ENCODE data around the gene JMJD1C.
"Not testable (repeated sequence)": the region's sequence is repeated elsewhere in the genome, so short reads cannot be mapped to it uniquely, and the experiment has no call there.

JMJD1C gene

DNA sequence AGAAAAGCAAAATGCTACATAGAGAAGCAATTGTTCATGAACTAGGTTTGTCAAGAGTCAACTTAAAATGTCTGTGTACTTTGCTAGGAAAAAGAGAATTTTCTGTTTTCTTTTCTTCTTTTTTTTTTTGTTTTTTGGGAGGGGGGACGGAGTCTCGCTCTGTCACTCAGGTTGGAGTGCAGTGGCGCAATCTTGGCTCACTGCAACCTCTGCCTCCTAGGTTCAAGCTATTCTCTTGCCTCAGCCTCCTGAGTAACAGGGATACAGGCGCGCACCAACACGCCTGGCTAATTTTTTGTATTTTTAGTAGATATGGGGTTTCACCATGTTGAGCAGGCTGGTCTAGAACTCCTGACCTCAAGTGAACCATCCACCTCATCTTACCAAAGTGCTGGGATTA lies 181.9 kb downstream of the JMJD1C start:
- not testable (repeated sequence) for FAIRE-seq

DNA sequence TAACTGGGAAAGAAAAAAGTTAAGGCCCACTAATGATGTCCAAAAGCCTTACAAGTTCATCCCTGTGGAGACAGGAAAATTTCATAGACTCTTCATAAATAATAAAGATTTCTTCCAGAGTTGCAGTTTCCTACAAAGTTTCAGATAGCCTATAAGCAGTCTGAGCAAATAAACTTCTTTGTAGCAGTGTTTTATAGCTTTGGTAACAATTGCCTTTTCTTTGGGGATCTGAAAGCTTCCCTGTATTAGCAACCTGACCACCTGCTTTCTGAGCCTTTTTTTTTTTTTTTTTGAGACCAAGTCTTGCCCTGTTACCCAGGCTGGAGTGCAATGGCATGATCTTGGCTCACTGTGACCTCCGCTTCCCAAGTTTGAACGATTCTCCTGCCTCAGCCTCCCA lies 182.7 kb downstream of the JMJD1C start:
- no peak for FAIRE-seq

DNA sequence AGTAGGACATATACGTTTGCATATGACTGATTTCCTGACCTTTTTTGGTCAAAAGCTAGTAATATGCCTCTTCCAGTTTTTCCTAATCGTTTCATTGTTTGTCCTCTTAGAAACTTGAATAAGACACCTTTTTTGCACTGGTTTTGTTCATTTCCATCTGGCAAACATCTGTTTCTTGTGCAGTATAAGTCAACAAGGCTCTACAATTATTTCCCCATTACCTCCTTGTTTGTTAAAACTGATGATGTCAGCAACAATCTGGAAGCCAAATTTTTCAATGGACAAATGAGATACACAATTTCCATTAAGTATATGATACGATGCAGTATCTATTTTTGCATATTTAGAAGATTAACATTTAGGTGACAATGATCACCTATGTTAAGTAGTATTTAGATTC lies 183.8 kb downstream of the JMJD1C start:
- no peak for FAIRE-seq

DNA sequence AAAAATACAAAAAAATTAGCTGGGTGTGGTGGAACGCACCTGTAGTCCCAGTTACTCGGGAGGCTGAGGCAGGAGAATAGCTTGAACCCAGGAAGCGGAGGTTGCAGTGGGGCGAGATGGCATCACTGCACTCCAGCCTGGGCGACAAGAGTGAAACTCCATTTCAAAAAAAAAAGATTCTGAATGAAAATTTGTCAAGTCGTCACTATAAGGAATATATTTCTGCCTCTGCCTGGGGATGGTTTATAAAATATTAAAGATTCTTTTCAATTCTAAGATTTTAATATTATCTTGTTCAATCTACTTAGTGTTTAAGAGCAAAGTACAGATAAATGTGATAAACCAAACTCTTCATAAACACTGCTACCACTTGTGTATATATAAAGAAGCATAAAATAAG lies 185.4 kb downstream of the JMJD1C start:
- no peak for FAIRE-seq

DNA sequence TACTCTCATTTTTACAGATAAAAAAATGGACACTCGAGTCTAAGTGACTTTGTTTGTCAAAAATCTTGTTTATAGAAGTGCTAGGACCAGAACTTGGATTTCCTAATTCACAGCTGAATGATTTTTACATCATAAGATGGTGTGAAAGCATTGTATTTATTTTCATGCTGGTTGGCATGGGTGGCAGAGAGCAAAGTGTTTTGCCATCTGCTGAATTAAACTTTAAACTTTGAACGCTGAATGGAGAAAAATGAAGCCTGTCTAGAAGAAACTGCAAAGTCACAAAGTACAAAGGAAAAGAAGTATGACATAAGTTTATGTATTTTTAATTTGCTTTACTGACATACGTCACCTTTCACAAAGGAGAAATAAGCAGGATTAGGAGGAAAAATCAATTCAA lies 190.7 kb downstream of the JMJD1C start:
- no peak for FAIRE-seq

DNA sequence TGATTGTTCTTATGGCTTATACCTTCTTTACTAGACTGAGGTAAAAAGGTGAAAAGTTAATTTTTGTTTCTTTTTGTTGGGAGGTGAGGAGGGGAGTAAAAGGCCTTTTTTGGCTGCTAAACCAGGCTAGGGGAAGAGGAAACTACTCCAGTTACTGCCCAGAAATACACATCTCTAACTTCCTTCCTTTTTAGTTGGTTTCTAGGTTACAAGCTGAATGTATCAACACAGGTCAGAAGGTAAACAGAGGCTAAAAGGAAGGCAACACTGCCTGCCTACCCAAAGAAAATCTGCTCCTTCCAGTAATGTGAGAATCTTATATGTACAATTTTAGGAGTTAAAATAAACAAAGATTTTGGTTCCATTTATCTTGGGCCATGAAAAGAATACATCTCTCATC lies 192.2 kb downstream of the JMJD1C start:
- no peak for FAIRE-seq

DNA sequence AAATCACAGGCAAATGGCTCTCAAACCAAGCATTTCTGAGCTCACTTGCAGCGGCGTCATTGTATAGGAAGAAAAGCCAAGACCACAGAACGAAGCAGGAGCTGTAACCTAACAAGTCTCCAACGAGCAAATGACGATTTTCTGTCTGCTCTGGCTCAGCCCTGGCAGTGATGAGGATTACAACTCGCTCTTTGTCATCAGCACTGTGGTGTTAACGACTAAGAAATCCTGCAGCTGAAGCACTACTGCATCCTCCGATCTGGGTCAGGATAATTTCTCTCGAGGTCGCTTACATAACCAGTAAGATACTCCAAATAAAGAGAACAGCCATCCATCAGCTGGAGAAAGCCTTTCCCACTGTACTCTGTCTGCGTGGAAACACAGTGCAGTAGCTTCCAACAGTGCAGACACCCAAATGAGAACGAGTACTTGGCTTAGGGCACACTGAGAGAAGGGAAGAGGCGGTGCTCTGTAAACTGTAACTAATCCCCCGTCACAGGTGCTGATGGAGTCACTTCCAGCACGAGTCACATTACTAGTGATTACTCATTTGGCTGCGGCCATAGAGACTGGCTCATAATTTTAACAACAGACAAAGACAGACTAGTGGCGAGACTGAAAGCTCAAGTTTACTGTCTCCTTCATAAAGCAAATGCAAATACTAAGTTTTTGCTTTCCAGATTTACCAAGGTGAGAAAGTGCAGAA lies 196.8 kb downstream of the JMJD1C start:
- FAIRE-seq, result no peak

DNA sequence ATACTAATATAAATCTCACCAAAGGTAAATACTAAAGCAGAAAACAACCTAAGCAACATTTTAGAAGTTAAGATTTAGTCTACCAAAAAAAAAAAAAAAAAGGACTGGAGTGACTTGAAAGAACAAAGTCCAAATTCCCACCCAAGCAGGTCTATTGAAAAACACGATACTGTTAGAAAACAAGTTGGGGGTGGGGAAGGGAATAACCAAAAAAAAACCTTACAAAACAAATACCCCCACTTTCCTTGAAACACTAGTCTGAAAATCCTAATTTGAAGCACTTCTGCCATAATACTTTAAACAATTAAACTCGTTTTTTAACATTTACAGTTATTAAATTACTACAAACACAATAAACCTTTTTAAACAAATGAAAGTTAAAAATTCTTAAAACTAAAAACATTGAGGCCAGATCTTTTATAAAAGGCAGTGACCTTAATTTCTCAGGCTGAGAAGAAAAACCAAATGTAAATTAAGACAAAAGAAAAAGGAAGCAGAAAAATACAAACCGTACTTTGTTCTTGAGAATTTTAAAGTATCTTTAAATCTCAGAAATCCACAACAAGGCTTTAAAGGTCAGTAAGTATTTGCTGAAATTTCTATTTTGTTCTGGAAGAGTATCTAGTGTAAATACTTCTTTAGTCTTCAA lies 197.5 kb downstream of the JMJD1C start:
- FAIRE-seq, result peak; percentile 93

DNA sequence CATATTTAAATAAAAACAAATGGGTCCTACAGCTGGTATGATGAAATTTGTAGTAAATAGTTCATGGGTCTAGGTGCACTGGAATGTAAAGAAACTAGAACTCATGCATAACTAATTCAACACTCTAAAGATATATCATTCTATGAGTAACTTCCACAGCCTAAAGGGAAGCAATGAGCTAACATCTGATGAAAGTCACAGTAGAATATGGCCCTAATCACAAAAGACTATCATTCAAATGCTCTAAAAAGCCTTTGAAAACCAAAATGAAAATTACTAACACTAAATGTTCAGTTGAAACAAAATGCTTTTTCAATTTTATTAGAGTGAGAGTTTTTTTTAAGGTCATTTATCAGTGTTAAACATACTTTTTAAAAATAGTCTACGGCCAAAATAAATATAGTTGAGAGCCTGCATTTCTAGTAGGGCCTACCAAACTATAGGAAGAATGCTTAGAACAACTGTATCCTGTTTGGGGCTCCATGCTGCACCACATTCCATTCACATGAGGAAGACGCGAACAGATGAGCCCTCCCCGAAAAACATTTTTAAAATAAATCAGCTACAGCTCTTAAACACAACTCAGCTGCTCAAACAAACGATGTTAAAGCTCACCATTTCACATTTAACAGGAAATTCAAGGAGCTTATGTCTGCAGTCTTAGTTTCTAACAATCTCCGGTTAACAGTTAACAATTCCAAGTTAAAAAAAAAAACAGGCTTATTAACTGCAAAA lies 198.2 kb downstream of the JMJD1C start:
- FAIRE-seq, result peak; percentile 55

DNA sequence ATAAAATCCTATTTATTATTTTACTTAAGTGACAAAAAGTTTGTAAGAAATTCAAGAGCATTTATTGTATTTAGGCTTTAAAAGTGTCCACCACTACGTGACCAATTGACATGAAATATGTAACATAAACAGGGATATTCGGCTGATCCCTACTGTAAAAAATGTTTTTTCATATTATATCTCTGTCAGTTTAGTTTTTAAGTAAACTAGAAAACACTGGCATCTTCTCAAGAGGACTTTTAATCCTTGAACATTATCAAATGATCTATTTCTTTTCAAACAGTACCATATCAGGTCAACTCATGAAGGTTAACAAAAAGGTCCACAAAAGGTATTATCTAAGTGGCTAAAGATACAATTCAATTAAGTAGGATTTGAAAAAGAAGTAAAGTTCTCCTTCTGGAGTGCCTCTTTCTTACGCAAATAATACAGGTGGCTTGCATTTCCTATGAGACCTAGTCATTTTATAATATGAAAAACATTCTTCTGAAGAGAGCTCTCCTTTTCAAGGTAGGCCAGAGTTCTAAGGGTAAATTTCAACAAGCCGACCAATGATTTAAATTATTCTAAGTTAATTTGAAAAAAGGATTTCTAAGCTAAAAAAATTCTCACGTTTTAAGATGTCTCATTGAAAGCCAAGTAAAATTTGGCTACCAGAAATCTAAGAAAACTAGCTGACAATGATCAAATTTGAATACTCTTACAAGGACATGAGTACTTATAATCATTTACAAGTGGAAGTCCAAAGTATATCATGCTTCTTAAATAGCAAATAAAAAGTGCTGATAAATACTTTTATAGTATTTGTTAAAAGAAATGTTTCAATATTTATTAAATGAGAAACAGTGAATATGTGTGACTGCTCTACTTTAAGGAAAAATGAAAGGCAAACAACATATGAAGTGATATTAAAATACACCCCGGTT lies 199.1 kb downstream of the JMJD1C start:
- FAIRE-seq, result peak; percentile 87

DNA sequence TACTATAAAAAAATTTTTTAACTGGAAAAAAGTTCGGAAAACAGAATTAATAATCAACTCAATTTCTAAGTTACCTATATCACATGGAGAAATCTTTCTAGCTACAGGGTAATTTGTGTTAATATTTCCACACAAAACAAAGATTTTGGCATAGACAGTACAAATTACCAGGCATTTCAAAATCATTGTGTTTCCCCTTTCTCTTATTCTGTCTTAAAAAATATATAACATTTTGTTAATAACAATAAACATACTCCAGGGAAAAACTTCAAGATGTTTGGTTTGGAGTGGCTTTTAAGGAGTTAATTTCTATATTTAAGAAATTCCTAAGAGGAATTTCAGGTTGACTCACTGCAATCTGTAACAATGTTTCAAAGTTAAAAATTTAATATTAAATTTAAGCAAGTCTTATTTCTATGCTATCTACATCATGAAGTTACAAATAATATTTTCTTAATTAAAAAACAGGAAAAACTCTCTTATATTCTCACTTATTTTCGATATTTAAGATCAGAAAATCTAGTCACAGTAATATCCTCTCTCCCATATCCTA lies 200.0 kb downstream of the JMJD1C start:
- peak; percentile 64 for FAIRE-seq

DNA sequence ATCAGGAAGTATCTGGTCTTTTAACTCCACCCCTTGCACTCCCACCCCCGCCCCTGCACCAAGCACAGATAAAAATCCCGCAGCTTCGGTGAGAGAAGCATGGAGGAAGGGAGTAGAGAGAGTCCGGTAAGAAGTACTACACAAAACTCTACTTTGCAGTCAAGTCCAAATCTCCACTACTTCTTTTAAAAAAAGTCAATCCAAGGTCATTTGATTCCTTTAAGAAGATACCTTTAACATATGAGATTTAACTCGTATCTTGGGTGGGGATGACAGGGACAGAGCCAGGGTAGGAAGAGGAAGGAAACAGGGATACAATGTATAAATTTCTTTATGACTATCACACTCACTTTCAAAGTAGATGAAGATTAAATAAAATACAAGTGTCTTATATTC lies 200.6 kb downstream of the JMJD1C start:
- no peak for FAIRE-seq

DNA sequence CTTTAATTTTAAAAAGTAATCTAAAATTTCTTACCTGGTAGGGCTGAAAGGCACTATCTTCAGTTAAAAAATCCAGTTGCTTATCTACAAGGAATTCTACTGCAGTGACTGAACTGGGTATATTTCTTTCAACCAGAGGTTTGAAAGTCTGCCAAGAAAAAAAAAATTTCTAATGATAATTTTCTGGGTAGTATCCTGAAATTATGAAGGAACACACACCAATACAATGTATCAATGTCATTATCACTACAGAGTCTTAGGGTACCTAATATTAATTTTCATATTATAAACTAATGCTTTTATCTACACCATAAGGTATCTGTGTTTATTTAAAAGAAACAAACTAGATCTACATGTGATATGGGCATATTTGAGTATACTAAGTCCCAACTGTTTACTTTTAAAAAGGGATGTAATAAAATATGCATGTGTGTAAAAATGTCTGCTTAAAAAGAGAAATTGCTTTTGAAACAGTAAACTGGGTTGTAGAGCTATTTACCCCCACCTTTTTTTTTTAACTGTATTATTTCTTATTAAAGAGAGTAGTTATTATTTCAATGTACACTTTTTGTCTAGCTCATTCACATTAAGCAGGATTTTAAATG lies 201.1 kb downstream of the JMJD1C start:
- peak; percentile 60 for FAIRE-seq

DNA sequence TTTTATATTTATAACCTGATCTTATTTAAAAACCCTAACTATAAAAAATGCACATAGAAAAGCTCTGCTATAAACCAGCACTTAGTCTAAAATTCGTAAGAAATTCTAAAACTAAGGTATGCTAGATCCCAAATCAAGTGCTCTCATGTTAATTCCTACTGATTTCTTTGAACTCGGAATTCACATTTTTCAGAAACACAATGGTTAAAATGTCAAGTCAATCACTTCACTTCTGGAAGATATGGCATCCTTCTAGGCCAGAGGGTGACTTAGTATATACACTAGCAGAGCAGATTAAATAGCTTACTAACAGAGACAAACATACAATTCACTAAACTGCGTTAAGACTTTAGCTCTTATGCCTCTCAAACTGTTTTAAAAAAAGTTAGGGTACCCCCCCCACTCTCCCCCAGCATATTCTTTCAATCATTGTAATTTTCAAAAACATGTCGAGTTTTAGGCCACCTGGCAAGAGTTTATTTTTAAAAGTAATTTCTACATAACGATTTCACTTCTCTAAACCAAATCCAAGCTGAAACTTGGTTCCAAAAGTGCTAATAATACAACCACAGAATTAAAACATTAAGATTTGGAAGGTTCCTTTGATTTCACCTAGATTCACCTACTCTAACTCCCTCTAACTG lies 203.2 kb downstream of the JMJD1C start:
- FAIRE-seq, result no peak

DNA sequence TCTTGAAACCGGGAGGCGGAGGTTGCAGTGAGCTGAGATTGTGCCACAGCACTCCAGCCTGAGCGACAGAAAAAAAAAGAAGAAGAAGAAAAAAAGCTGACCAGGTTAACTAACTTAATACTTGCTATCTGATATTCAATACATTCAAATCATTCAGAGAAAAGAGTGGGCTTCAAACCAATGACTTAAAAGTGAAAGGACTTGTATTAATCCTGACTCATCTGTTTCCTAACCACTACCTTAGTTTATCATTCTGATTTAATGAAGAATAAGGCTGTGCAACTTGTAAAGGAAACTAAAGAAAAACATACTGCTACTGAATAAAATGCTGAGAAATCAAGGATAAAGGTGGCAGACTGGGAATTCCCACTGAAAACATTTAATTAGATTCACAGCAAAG lies 204.3 kb downstream of the JMJD1C start:
- no peak for FAIRE-seq

DNA sequence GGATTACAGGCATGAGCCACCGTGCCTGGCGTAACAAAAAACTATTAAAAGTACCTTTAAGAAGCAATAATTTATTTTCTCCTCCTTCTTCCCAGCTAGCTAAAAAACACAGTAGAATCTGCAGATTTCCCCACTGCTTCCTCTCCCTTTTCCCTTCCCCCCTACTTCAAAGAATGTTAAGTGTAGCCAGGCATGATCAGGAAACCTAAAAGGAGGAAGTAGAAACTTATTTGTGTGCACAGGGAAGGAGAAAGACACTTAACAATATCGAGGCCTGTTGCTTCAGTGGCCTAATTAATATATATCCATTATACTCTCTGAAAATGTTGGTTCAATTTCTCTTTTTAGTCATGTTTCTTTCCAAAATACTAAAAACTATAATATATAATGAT lies 204.9 kb downstream of the JMJD1C start:
- no peak for FAIRE-seq

DNA sequence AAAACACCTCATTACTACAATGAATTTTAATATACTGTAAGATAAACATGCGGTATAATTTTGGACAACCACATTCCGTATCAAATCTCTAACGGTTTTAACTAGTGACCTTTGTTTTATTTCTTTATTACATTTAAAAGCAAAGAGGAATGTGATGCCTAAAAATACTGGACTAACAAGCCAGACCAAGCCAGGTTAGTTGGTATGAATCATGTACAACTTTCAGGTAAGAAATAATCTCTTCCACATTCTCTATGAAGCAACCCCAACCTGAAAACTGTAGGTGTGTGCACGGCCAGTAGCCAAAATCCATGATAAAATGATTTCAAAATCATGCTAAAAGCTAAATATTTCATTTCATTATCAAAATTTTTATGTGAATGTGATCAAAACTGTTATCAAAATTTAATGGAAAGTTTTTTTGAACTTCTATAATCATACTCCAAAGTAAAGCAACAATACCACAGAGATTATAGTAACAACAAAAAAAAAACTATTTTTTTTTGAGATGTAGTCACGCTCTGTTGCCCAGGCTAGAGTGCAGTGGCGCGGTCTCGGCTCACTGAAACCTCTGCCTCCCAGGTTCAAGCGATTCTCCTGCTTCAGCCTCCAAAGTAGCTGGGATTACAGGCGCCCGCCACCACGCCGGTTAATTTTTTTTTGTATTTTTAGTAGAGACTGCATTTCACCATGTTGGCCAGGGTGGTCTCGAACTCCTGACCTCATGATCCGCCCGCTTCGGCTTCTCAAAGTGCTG lies 205.5 kb downstream of the JMJD1C start:
- FAIRE-seq, result peak; percentile 18

DNA sequence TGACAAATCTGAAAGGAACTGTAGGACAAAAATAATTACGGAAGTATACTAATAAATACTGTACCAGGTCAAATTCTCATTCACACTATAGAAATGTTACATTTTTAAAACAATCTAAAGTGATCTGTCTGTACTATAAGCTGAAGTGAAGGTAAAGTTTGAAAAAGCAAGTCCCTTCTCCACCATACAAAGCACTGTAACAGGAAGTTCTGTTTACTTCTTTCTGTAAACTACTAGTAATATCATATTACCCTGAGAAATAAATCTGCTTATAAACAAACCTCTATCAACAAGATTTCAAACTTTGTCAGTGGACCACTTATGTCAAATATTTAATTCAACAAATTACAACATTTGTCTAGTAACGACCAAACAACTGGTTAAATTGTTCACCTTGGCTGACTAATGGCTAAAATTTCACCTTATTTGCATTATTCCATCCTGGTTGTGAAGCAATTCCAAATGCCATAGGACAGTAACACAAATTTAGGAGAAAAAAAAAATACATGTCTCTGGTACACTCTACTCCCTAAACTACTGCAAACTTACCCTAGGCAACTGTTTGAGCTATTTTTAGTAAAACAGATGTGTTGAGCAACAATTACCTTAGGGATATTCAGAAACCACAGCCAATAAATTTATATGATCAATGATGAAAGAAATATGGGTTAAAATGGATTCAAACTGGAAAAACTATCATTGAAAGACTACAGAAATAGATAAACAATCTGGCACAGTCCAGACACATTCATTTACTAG lies 206.7 kb downstream of the JMJD1C start:
- FAIRE-seq, result no peak

DNA sequence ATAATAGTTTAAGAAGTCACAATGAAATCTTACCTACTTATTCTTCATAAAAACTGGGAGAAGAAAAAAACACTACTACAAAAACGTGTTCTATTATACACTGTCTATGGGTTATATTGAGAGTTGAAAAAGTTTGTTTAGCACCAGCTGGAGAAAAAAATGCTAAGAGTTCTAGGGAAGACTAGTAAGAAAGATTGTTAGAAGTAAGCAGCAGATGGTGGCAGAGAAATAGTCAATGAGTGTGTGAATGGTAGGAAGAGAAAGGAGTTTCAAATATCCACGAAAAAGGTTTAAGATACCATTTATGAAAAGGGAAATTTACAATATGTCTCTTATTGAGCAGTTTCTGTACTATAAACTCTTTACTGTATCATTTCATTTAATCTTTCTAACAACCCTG lies 208.0 kb downstream of the JMJD1C start:
- FAIRE-seq, result no peak

Measured in colon (tissue), 2 donors.